KG1 (cell line): ENCODE data around the gene FGGY.
A peak's percentile ranks its signal among the peaks of the same experiment; 100 is the strongest.
"Not testable (repeated sequence)": the region's sequence is repeated elsewhere in the genome, so short reads cannot be mapped to it uniquely, and the experiment has no call there.

Experiments used
- DNase-seq: peaks from one replicate; lab custom pipeline; 2025; lab: John Stamatoyannopoulos, UW

Gene FGGY

GRCh38 chr1:59639266-59639665, 342.4 kb downstream of the FGGY start:
- DNase-seq = no peak

GRCh38 chr1:59640851-59641250, 344.0 kb downstream of the FGGY start:
- DNase-seq = no peak

GRCh38 chr1:59641836-59642235, 344.9 kb downstream of the FGGY start:
- DNase-seq = no peak

GRCh38 chr1:59643526-59643925, 346.6 kb downstream of the FGGY start:
- no peak for DNase-seq

GRCh38 chr1:59645893-59646292, 349.0 kb downstream of the FGGY start:
- no peak for DNase-seq

GRCh38 chr1:59653142-59653958, 356.5 kb downstream of the FGGY start:
- not testable (repeated sequence) for DNase-seq

GRCh38 chr1:59653968-59654367, 357.1 kb downstream of the FGGY start:
- DNase-seq = no peak

GRCh38 chr1:59657873-59658465, 361.1 kb downstream of the FGGY start:
- DNase-seq = no peak

- no peak for DNase-seq
These were observed 367.3 kb downstream of the FGGY start for GRCh38 chr1:59664166-59664565.

GRCh38 chr1:59666106-59666505, 369.2 kb downstream of the FGGY start:
- DNase-seq = no peak

GRCh38 chr1:59667020-59667419, 370.1 kb downstream of the FGGY start:
- DNase-seq = no peak

- no peak for DNase-seq
These were observed 372.9 kb downstream of the FGGY start for GRCh38 chr1:59669752-59670312.

- no peak for DNase-seq
These were observed 373.8 kb downstream of the FGGY start for GRCh38 chr1:59670662-59671061.

GRCh38 chr1:59671066-59671952, 374.4 kb downstream of the FGGY start:
- no peak for DNase-seq

GRCh38 chr1:59671953-59672305, 375.0 kb downstream of the FGGY start:
- no peak for DNase-seq

- no peak for DNase-seq
These were observed 376.1 kb downstream of the FGGY start for GRCh38 chr1:59672851-59673572.

GRCh38 chr1:59673573-59674450, 376.9 kb downstream of the FGGY start:
- no peak for DNase-seq

- DNase-seq = peak; percentile 27
These were observed 377.7 kb downstream of the FGGY start for GRCh38 chr1:59674595-59674994.

- DNase-seq = no peak
These were observed 379.0 kb downstream of the FGGY start for GRCh38 chr1:59675936-59676335.

GRCh38 chr1:59678040-59678439, 381.1 kb downstream of the FGGY start:
- DNase-seq = no peak
